ENCODE measurements around the gene FAM114A1.
A peak's percentile ranks its signal among the peaks of the same experiment; 100 is the strongest.

The FAM114A1 gene

DNA sequence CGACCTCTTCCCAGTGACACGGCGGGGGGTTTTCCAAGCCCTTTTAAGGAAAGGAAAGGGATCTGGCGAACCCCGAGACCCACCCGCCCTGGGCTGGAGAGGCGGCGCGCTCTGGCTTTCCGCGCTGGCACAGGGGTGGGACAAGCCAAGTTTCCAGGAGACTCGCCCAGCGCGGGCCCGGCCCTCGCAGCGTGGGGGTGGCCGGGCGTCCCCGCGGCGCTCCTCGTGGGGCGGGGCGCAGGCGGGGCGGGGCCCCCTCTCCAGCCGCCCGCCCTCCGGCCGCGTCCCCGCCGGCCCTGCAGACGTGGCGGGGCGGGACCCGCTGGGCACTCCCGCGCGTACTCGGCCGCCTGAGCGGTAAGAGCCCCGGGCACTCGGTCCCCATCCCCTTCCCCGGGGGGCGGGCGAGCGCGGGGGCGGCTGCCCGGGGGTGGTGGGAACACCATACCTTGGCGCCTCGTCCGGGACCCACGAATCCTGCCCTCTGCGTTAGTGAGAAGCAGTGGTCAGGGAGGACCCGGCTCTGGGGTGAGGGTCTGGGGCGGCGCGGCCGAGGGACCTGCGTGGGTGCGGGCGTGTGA lies at the start of gene FAM114A1:
Gene FAM114A1 (plus strand): TSS at position 329 of the 581 bp plus-strand sequence. CDS start 10,273 bp downstream, outside the sequence.
- DNase-seq (ENCODE audit: low read depth in 2 of 2) = peak; percentile 15 to 33

- no peak for DNase-seq (ENCODE audit: low read depth in 2 of 2)
These were observed 49.1 kb upstream of the FAM114A1 start for GRCh38 chr4:38818441-38818976.

- DNase-seq (ENCODE audit: low read depth in 2 of 2) = no peak
These were observed 48.0 kb upstream of the FAM114A1 start for GRCh38 chr4:38819569-38819968.

- no peak for DNase-seq (ENCODE audit: low read depth in 2 of 2)
These were observed 47.1 kb upstream of the FAM114A1 start for GRCh38 chr4:38820329-38821061.

DNA sequence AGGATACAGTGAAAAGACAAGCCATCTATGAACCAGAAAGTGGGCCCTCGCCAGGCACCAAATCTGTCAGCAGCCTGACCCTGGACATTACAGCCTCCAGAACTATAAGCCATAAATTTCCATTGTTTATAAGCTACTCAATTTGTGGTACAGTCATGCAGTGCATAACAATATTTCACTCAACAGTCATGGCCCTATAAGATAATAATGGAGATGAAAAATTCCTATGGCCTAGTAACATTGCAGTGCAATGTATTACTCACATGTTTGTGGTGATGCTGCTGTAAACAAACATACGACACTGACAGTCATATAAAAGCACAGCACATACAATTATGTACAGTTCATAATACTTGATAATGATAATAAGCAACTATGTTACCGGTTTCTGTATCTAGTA lies 45.9 kb upstream of the FAM114A1 start:
- no peak for DNase-seq (ENCODE audit: low read depth in 2 of 2)

DNA sequence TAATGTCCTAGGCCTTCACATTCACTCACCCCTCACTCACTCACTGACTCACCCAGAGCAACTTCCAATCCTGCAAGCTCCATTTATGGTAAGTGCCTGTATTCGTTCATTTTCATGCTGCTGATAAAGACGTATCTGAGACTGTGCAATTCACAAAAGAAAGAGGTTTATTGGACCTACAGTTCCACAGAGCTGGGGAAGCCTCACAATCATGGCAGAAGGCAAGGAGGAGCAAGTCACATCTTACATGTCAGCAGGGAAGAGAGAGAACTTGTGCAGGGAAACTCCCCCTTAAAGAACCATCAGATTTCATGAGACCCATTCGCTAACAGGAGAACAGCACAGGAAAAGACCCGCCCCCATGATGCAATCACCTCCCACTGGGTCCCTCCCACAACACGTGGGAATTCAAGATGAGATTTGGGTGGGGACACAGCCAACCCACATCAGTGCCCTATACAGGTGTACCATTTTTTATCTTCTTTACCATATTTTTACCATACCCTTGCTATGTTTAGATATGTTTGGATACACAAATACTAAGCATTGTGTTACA lies 44.8 kb upstream of the FAM114A1 start:
- no peak for DNase-seq (ENCODE audit: low read depth in 2 of 2)

DNA sequence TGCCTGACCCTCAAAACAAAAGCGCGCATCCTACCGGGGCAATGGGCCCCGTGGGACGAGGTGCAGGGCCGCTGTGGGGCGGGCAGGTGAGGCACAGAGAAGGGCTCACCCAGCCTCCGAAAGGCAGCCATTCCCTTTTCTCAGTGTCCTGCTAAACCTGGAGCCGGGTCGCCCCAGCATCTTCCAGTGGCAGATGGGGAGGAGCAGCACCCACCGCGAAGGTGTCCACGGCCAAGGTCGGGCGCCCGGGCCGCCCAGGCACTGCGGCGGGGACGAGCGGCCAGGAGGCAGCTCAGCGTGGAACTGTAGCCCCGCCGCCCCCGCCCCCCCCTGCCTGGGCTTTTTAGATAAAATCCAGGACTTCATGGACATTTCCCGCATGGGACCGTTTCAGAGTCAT lies 43.8 kb upstream of the FAM114A1 start:
- DNase-seq (ENCODE audit: low read depth in 2 of 2) = no peak

- no peak for DNase-seq (ENCODE audit: low read depth in 2 of 2)
These were observed 38.4 kb upstream of the FAM114A1 start for GRCh38 chr4:38829237-38829636.

DNA sequence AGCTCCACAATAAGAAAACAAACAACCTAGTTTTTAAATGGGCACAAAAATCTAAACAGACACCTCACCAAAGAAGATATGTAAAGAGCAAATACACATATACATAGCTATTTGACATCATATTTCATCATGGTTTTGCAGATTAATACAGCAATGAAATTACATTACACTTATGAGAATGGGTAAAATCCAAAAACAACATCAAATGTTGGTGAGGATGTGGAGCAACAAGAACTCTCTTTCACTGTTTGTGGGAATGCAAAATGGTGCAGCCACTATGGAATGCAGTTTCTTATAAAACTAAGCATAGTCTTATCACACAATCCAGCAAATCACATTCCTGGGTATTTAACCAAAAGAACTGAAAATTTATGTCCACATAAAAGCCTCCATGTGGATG lies 36.0 kb upstream of the FAM114A1 start:
- DNase-seq (ENCODE audit: low read depth in 2 of 2) = no peak

GRCh38 chr4:38832206-38832605 lies 35.4 kb upstream of the FAM114A1 start:
- no peak for DNase-seq (ENCODE audit: low read depth in 2 of 2)

DNA sequence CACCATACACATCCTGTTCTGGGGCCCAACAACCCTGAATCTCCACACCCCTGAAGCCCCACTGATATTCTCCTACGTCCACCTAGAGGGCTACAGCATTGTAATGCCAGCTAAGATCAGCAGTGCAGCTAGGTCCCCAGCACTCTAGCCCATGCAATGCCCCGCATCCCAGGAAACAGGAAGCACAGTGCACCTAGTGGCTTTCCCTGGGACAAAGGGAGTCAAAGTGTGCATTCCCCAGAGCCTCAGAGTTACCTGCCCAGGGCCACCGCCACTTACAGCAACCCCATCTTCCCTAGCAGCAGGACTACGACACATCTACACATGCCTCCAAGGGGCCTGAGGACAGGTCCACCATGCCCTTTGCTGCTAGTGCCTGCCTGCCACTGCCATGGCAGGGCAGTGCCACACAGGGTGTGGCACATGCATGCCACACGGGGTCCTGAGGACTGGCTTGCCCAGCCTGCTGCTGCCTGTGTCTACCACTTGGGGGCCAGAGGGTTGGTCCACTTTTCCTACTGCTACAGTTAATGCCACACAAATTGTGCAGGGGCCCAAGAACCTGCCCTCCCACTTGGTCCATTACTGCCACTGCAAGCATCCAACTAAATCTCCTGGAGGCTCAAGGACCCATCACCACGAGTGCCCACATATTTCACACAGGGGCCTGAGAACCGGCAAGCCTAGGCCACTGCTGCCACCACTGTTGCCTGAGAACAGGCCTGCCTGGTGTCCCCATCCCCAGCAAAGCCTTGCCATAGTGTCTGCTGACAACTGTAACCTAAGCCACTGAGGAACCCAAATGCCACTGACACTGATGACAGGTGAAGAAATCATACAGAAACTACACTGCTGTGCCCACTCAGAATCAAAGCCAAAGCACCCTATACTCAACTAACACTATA lies 34.7 kb upstream of the FAM114A1 start:
- no peak for DNase-seq (ENCODE audit: low read depth in 2 of 2)

DNA sequence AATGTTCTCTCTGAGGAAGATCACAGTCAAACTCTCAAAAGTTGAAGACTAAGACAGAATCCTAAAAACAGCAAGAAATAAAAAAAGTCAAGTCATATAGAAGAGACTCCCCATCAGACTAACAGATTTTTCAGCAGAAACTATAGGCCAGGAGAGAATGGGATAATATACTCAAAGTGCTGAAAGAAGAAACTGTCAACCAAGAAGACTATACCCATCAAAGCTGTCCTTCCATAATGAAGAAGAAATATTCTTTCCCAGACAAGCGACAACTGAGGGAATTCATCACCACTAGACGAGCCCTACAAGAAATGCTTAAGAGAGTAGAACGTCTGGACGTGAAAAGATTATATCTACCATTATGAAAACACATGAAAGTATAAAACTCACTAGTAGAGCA lies 33.0 kb upstream of the FAM114A1 start:
- DNase-seq (ENCODE audit: low read depth in 2 of 2) = no peak

- DNase-seq (ENCODE audit: low read depth in 2 of 2) = no peak
These were observed 30.3 kb upstream of the FAM114A1 start for GRCh38 chr4:38837334-38837733.

- no peak for DNase-seq (ENCODE audit: low read depth in 2 of 2)
These were observed 29.8 kb upstream of the FAM114A1 start for GRCh38 chr4:38837849-38838248.

DNA sequence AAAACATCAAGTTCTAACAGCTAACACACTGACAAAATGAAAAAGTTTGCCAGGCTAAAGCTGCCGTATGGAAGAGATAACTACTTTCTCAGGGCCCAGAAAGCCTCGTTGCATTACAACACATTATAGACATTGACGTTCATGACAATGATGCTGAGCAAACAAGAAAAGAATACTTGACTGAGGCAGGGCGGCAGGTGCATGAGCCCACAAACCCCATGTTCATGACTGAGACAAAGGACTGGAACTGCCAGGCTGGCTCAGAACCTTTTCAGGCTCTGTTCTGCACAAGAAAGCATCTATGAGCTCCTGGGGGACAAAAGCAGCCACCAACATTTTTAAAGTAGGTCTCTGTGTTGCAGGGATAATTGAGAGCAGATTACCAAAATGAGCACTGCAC lies 24.6 kb upstream of the FAM114A1 start:
- no peak for DNase-seq (ENCODE audit: low read depth in 2 of 2)

- no peak for DNase-seq (ENCODE audit: low read depth in 2 of 2)
These were observed 21.6 kb upstream of the FAM114A1 start for GRCh38 chr4:38846015-38846414.

DNA sequence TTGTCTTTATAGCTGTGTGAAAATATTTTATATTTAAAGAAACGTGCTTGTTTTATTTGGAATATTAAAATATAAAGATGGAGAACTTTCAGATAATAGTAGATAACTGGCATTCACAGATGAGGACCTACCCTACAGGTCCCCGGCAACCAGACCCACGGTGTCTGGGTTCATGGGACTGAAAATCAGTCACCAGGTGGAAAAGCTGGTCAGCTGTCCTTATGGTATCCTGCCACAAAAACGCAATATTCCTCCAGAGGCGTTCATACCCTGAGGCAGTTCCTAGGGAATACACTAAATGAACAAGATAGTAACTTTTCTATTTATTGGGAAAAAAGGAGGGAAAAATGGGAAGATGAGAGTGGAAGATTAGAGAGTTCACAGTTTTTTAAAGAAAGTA lies 12.1 kb upstream of the FAM114A1 start:
- no peak for DNase-seq (ENCODE audit: low read depth in 2 of 2)

DNA sequence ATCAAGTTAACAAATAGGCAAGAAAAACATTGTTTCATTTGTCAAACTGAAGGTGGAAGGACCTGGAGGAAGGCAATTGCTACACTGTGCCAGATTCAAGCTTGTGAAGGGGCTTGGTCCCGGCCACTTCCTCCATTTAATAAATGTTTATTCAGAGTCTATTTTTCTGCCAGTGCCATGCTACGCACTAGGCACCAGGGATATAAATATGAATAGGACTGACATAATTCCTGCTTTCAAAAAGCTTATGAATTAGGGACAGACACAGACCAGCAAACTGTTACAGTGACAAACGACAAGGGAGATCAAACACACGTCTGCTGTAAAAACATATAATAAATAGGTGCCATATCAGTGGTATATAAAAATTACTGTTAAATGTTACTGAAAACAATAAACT lies 11.6 kb upstream of the FAM114A1 start:
- DNase-seq (ENCODE audit: low read depth in 2 of 2) = no peak

DNA sequence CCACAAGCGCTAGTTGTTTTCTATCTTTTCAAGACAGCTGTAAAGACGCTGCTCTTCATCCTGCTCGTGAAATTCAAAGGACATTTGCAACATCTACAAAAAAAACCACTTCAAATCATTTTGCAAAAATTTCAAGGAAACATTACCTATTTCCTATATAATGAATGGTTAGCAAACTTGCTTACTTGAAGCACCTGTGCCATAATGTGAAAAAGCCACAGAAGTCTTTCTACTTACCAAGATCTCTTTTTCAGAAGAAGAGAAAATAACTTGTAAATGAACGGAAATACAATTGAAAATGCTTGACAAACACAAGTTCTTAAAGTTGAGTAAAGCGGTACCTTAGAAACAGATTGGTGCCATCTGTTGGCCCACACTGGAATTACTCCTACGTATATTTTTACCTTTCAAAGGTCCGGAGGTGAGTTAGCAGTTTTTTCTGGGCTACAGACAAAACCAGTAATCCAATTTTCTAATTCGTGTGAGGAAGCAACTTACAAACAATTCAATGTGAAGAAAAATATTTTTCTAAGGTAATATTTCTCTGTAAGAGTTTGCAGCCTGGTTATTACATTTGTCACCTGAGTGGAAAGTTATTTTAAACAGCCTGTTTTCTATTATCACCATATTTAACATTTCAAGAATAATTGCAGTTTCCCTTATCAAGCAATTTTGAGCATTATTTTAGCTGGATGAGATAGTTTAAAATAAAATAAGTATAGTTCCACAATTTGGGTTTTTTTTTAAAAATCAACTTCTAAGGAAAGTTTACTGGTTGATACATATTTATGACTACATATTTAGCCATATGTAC lies 10.9 kb upstream of the FAM114A1 start, which contains the start of gene TLR6:
Gene TLR6 (minus strand): TSS at position 294 of the 814 bp plus-strand sequence. CDS start 27,344 bp downstream, outside the sequence.
- peak; percentile 41 to 61 for DNase-seq (ENCODE audit: low read depth in 2 of 2)

GRCh38 chr4:38857354-38858096 lies 10.1 kb upstream of the FAM114A1 start:
- no peak for DNase-seq (ENCODE audit: low read depth in 2 of 2)
